Melanocyte of skin (primary cell): Measurements from ENCODE around the gene SPATA31A5. TPM values are rescaled to one million over a fixed set of nuclear protein-coding genes. Genes with fewer than 3 reads are reported as not detected.

ENCODE experiments used
- small RNA-seq, 2 donors: library from RNA; depleted of rRNA; stranded (forward); fragments of <200 nt; gene quantifications; one replicate each; pipeline ENCODE3, GENCODE V24; 2012
- total RNA-seq, 2 donors: library from RNA; depleted of rRNA; stranded (reverse); fragments of >200 nt; gene quantifications; 2 replicates each; pipeline ENCODE4 v1.2.3, GENCODE V29; 2012

SPATA31A5 gene
- total RNA-seq = not detected

GRCh38 chr9:60914107-60914506 is at the start of gene SPATA31A5:
TSS of gene SPATA31A5 (plus strand) at chr9:60914407. CDS start at chr9:60914436, 29 bp downstream.

Small RNAs within 50 kb of the gene (small RNA-seq; reads per million reads assigned to genes)
- 0 reads per million in 2 donors for gene AL590491.3
